Kidney (tissue), 14 donors: Measurements from ENCODE around the gene NTSR1. TPM values are rescaled to one million over a fixed set of nuclear protein-coding genes. Genes with fewer than 3 reads are reported as not detected.

ENCODE experiments used
- DNase-seq, 5 donors: peaks; one replicate each; pipeline ENCODE4 v3.0.0-alpha.2; 2013 to 2020
- FAIRE-seq: peaks from 2 replicates; lab custom pipeline; 2012; peaks lifted over from hg19 to GRCh38; lab: Jason Lieb, UNC
- H3K27ac ChIP-seq, 2 donors: one replicate each; pipeline ENCODE4 v1.7.0; 2013; ENCODE audit warnings: low read depth in 2 of 2, low read length in 2 of 2, inconsistent platforms in 1 of 2
- H3K27me3 ChIP-seq: one replicate; pipeline ENCODE4 v1.7.1; 2013; ENCODE audit warnings: low read length, inconsistent platforms; ENCODE audit not compliant: control insufficient read depth, insufficient read depth
- H3K36me3 ChIP-seq, 3 donors: one replicate each; pipeline versions ENCODE4 v1.7.0 to v1.7.1; 2013; ENCODE audit warnings: low read length in 3 of 3, control low read depth in 1 of 3, inconsistent platforms in 1 of 3; ENCODE audit not compliant: insufficient read depth in 3 of 3, control insufficient read depth in 2 of 3
- H3K4me1 ChIP-seq, 3 donors: one replicate each; pipeline versions ENCODE4 v1.7.0 to v1.7.1; 2013; ENCODE audit warnings: low read length in 3 of 3, inconsistent platforms in 1 of 3, low read depth in 1 of 3; ENCODE audit not compliant: control insufficient read depth in 2 of 3, insufficient read depth in 2 of 3
- H3K4me3 ChIP-seq, 3 donors: one replicate each; pipeline versions ENCODE4 v1.7.0 to v1.8.1; 2013; ENCODE audit warnings: low read length in 3 of 3, control low read depth in 1 of 3, inconsistent platforms in 1 of 3
- H3K9ac ChIP-seq, 3 donors: one replicate each; pipeline versions ENCODE4 v1.7.0 to v1.7.1; 2013; ENCODE audit warnings: low read length in 3 of 3, control low read depth in 1 of 3, inconsistent platforms in 1 of 3
- H3K9me3 ChIP-seq, 3 donors: one replicate each; pipeline versions ENCODE4 v1.7.0 to v1.7.1; 2013; ENCODE audit warnings: low read length in 3 of 3, control low read depth in 1 of 3, inconsistent platforms in 1 of 3; ENCODE audit not compliant: control insufficient read depth in 2 of 3, insufficient read depth in 1 of 3
- intact Hi-C: fragments of 100-400 bp; cut with DNase I; formaldehyde crosslinking; loops from one replicate; pipeline ENCODE4 v1.11.1; 2022
- polyA plus RNA-seq: library from polyadenylated mRNA; stranded (reverse); fragments of 350-450 nt; fragmentation: Illumina TruSeq; extraction: RNeasy Lipid Tissue Mini Kit (QIAGEN cat#74804); gene quantifications from one replicate; pipeline ENCODE4 v1.2.3, GENCODE V29; 2014; ENCODE audit warnings: low read depth, low replicate concordance; ENCODE audit not compliant: insufficient read depth
- total RNA-seq: library from RNA; stranded (reverse); fragmentation: NEBNext Ultra II Directional; extraction: Animal tissue kit (Norgen Biotek cat#: 25700); gene quantifications from one replicate; pipeline ENCODE4 v1.2.1, GENCODE V29; 2021
- TF ChIP-seq, protein P1 (sequence below): IDR thresholded peaks from 3 replicates; pipeline ENCODE4 v1.5.1; 2012; ENCODE audit warnings: mild to moderate bottlenecking, moderate library complexity, borderline replicate concordance; ENCODE audit not compliant: insufficient read depth; ENCODE audit errors: extremely low read depth
- donor health status: control.
- donor health status: control.
- donor health status: control.
- donor health status: control.
- donor health status: control.
- donor health status: DM: yes; HTN: yes; CAD: no.
- donor health status: Normal renal cell carcinoma (clear cell type).

NTSR1 gene
- total and polyA plus RNA-seq, 2 donors from 2014 or later = 0.09 TPM; not detected in 1

DNA sequence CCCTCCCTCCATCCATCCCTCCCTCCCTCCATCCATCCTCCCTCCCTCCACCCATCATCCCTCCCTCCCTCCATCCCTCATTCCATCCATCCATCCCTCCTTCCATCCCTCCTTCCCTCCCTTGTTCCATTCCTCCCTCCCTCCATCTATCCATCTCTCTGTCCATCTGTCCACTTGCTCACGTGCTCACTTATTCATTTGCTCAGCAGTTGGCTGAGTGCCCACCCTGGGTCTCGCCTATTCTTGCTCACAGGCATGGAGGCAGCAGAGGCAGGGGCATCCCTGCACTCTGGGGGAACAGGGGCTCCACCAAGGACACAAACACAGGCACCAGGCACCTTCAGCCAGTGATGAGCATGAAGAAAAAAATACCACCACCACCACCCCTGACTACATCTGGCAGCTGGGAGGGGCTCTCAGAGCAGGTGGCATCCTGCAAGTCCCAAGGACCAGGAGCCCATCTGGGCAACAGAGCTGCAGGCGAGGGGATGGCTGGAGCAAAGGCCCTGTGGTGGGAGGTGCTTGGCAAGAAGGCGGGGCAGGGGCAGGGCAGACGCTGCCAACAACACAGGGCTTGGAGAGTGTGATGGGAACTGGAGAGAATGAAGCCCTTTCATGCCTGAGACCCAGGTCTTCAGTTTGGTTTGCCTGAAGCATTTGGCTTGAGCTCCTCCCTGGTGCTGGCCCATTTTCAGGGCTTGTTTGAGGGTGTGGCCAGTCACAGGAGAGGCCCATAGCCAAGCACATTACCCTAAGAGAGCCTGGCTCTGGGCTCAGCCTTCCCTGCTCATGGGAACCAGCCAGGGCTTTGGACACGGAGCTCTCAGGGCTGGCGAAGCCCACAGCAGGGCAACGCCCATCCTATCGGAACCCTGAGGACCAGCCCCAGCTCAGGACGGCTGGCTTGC, 47.4 kb downstream of the NTSR1 start:
- intact Hi-C loops = no loop called here
- TF ChIP-seq, protein P1, sequence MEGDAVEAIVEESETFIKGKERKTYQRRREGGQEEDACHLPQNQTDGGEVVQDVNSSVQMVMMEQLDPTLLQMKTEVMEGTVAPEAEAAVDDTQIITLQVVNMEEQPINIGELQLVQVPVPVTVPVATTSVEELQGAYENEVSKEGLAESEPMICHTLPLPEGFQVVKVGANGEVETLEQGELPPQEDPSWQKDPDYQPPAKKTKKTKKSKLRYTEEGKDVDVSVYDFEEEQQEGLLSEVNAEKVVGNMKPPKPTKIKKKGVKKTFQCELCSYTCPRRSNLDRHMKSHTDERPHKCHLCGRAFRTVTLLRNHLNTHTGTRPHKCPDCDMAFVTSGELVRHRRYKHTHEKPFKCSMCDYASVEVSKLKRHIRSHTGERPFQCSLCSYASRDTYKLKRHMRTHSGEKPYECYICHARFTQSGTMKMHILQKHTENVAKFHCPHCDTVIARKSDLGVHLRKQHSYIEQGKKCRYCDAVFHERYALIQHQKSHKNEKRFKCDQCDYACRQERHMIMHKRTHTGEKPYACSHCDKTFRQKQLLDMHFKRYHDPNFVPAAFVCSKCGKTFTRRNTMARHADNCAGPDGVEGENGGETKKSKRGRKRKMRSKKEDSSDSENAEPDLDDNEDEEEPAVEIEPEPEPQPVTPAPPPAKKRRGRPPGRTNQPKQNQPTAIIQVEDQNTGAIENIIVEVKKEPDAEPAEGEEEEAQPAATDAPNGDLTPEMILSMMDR = no peak
- H3K4me3 ChIP-seq = no peak overlapping the region
- no peak overlapping the region for H3K27ac ChIP-seq
- H3K9me3 ChIP-seq = peaks cover 0 to 3% (median 0%) of the 10 kb centered on the region in 3 donors
- FAIRE-seq (no peak), DNase-seq (peak in 1 of 5 donors; percentile 41)
- no peak overlapping the region for H3K9ac ChIP-seq
- no peaks in the 10 kb centered on the region for H3K36me3 ChIP-seq
- H3K4me1 ChIP-seq = peaks cover 0 to 2% (median 0%) of the 10 kb centered on the region in 3 donors
- H3K27me3 ChIP-seq = no peaks in the 10 kb centered on the region

DNA sequence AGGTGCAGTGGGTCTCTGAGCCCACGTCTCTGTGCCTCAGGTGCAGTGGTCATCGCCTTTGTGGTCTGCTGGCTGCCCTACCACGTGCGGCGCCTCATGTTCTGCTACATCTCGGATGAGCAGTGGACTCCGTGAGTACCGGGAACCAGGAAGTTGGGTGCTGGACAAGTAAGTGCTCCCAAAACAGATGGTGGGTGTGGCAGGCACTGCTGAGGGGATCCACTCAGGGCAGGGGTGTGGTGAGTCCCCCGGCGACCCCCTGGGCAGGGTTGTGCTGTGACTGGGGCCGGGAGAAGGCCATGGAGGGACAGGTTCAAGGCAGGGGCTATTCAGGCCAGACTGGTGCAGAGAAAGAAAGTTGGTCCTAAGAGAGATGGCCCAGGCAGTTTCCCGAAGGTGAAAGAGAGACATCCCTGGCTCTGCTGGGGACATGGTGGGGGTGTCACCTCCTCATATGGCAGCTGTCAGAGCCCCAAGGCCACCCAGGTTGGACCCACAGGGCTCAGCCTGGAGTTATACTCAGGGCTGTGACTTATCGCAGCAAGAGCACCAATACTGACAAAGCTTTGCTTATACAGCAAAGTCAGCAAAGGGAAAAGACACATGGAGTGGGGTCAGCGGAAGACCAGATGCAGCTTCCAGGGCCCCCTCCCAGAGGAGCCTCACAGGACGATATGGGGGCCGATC, 49.7 kb downstream of the NTSR1 start:
- Histone ChIP-seq H3K4me3 (no peak overlapping the region), H3K9me3 (peaks cover 0 to 3% (median 0%) of the 10 kb centered on the region in 3 donors), H3K27me3 (no peaks in the 10 kb centered on the region), H3K27ac (no peak overlapping the region), H3K9ac (no peak overlapping the region), H3K36me3 (no peaks in the 10 kb centered on the region), H3K4me1 (peaks cover 0 to 2% (median 0%) of the 10 kb centered on the region in 3 donors)
- no peak for FAIRE-seq
- DNase-seq = peak in 1 of 5 donors; percentile 52
- TF ChIP-seq, protein P1 = no peak
- intact Hi-C loops = no loop called here

DNA sequence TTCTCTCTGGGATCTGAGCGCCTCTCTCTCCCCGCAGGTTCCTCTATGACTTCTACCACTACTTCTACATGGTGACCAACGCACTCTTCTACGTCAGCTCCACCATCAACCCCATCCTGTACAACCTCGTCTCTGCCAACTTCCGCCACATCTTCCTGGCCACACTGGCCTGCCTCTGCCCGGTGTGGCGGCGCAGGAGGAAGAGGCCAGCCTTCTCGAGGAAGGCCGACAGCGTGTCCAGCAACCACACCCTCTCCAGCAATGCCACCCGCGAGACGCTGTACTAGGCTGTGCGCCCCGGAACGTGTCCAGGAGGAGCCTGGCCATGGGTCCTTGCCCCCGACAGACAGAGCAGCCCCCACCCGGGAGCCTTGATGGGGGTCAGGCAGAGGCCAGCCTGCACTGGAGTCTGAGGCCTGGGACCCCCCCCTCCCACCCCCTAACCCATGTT, 51.4 kb downstream of the NTSR1 start:
- intact Hi-C loops = no loop called here
- TF ChIP-seq, protein P1 = no peak

More for the DNA sequence above, 51.4 kb downstream of the NTSR1 start:
- no peak overlapping the region for H3K9ac ChIP-seq
- DNase-seq (peak in 1 of 5 donors; percentile 56), FAIRE-seq (no peak)
- no peak overlapping the region for H3K27ac ChIP-seq
- H3K36me3 ChIP-seq = no peaks in the 10 kb centered on the region
- no peaks in the 10 kb centered on the region for H3K27me3 ChIP-seq
- H3K4me1 ChIP-seq = peaks cover 0 to 2% (median 0%) of the 10 kb centered on the region in 3 donors
- no peak overlapping the region for H3K4me3 ChIP-seq
- peaks cover 0 to 3% (median 0%) of the 10 kb centered on the region in 3 donors for H3K9me3 ChIP-seq
